Measurements from ENCODE around the gene GMPPA.

DNA sequence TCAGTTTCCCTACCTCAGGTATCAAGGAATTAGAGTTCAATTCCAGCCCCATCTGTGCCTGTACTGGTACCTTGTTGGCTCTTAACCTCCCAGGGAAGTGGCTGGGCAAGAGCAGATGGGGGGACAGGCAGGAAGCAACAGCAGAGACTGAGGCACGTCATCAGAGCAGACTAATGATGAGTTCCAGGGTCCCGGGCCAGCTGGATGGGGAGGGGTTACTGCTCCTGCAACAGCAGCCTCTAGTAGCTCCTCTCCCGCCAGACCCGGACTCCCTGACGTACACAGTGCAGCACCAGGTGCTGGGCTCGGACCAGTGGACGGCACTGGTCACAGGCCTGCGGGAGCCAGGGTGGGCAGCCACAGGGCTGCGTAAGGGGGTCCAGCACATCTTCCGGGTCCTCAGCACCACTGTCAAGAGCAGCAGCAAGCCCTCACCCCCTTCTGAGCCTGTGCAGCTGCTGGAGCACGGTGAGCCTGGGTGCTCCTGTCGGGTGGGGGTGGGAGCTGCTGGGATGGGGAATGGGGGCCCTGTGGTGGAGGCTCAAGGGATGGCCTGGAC is 26.0 kb upstream of the GMPPA start:
- TF ChIP-seq, protein P1, sequence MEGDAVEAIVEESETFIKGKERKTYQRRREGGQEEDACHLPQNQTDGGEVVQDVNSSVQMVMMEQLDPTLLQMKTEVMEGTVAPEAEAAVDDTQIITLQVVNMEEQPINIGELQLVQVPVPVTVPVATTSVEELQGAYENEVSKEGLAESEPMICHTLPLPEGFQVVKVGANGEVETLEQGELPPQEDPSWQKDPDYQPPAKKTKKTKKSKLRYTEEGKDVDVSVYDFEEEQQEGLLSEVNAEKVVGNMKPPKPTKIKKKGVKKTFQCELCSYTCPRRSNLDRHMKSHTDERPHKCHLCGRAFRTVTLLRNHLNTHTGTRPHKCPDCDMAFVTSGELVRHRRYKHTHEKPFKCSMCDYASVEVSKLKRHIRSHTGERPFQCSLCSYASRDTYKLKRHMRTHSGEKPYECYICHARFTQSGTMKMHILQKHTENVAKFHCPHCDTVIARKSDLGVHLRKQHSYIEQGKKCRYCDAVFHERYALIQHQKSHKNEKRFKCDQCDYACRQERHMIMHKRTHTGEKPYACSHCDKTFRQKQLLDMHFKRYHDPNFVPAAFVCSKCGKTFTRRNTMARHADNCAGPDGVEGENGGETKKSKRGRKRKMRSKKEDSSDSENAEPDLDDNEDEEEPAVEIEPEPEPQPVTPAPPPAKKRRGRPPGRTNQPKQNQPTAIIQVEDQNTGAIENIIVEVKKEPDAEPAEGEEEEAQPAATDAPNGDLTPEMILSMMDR (IDR thresholded peaks at IDR 0.05), result no peak
- no peak for TF ChIP-seq POLR2A (IDR thresholded peaks at IDR 0.05)

Data from right lobe of liver (tissue), 4 donors.